HFFc6 (cell line): Measurements from ENCODE around the gene BFSP1. TPM values are rescaled to one million over a fixed set of nuclear protein-coding genes. Genes with fewer than 3 reads are reported as not detected.

Source experiments
- DNase-seq: peaks from one replicate; pipeline ENCODE4 v3.0.0-alpha.2; 2018
- H3K27ac Mint-ChIP-seq: 2 replicates; pipeline ENCODE4 v1.8.0; 2020; ENCODE audit warnings: mild to moderate bottlenecking, mixed read lengths
- H3K27me3 Mint-ChIP-seq: 2 replicates; pipeline ENCODE4 v1.8.0; 2021; ENCODE audit warnings: mild to moderate bottlenecking, moderate library complexity, mixed read lengths; ENCODE audit not compliant: insufficient read depth
- H3K36me3 Mint-ChIP-seq: 2 replicates; pipeline ENCODE4 v1.8.0; 2021; ENCODE audit warnings: low read depth, mixed read lengths
- H3K4me1 Mint-ChIP-seq: 2 replicates; pipeline ENCODE4 v1.8.0; 2020; ENCODE audit warnings: low read depth, mixed read lengths
- H3K4me3 Mint-ChIP-seq: 2 replicates; pipeline ENCODE4 v1.8.0; 2020; ENCODE audit warnings: mild to moderate bottlenecking, moderate library complexity, mixed read lengths
- H3K9me3 Mint-ChIP-seq: 2 replicates; pipeline ENCODE4 v1.8.0; 2020; ENCODE audit warnings: mild to moderate bottlenecking, mixed read lengths
- total RNA-seq, 6 experiments: library from RNA; stranded (reverse); fragmentation: NEBNext Ultra II Directional; extraction: Animal tissue kit (Norgen Biotek cat#: 25700); gene quantifications; 2 replicates in 1 of 6; 3 replicates in 5 of 6; pipeline ENCODE4 v1.2.3, GENCODE V29; 2021
- TF ChIP-seq, protein P1 (sequence below): fragments of 200-600 bp; sonication (generic); IDR thresholded peaks from 2 replicates; pipeline ENCODE4 v1.5.0; 2021; ENCODE audit warnings: antibody characterized with exemption, mild to moderate bottlenecking

Gene BFSP1
- total RNA-seq, 6 experiments from 2014 or later = 1.2 to 2.5 (median 1.8) TPM

DNA sequence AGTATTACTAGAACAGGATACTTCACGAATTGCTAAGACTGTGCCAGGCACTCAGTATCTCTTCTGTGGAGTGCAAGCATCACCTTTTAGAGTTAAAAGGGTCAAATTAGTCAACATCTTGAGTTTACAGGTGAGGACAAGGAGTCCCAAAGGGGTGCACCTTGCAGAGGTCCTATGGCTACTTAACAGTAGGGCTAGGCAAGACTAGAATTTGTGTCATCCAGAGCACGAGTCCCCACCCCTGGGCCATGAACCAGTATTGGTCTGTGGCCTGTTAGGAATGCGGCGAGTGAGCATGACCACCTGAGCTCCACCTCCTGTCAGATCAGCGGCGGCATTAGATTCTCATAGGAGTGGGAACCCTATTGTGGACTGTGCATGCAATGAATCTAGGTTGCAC, 28.2 kb upstream of the BFSP1 start:
- H3K27ac Mint-ChIP-seq = peak overlapping the region; percentile 98
- DNase-seq = no peak
- peak overlapping the region; percentile 86; the same call in 1 of the 2 replicates for H3K4me3 Mint-ChIP-seq
- H3K9me3 Mint-ChIP-seq = no peaks in the 10 kb centered on the region
- no peaks in the 10 kb centered on the region for H3K27me3 Mint-ChIP-seq
- peaks cover 6% of the 10 kb centered on the region for H3K36me3 Mint-ChIP-seq
- H3K4me1 Mint-ChIP-seq = peaks cover 78% of the 10 kb centered on the region
- TF ChIP-seq, protein P1, sequence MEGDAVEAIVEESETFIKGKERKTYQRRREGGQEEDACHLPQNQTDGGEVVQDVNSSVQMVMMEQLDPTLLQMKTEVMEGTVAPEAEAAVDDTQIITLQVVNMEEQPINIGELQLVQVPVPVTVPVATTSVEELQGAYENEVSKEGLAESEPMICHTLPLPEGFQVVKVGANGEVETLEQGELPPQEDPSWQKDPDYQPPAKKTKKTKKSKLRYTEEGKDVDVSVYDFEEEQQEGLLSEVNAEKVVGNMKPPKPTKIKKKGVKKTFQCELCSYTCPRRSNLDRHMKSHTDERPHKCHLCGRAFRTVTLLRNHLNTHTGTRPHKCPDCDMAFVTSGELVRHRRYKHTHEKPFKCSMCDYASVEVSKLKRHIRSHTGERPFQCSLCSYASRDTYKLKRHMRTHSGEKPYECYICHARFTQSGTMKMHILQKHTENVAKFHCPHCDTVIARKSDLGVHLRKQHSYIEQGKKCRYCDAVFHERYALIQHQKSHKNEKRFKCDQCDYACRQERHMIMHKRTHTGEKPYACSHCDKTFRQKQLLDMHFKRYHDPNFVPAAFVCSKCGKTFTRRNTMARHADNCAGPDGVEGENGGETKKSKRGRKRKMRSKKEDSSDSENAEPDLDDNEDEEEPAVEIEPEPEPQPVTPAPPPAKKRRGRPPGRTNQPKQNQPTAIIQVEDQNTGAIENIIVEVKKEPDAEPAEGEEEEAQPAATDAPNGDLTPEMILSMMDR = no peak

DNA sequence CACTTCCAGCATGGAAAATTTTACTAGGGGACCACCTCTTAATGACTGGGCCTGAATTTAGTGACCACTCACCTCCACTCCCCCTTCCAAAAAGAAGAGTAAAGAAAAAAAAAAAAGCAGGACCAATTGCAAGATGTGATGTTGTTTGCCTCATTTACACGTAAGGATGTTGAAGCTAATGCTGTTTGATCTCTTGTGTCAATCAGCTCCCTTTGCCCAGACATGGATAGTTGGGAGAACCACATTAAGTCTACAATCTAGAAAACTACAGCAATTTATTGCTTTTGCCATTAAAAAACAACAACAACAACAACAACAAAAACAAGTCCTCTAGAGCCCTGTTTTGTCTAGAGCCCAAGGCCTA, 27.7 kb upstream of the BFSP1 start:
- Mint-ChIP-seq H3K36me3 (peaks cover 6% of the 10 kb centered on the region), H3K4me1 (peaks cover 74% of the 10 kb centered on the region), H3K4me3 (peak overlapping the region; percentile 86), H3K27me3 (no peaks in the 10 kb centered on the region), H3K27ac (peak overlapping the region; percentile 98), H3K9me3 (no peaks in the 10 kb centered on the region)
- DNase-seq = no peak
- TF ChIP-seq, protein P1 = no peak

DNA sequence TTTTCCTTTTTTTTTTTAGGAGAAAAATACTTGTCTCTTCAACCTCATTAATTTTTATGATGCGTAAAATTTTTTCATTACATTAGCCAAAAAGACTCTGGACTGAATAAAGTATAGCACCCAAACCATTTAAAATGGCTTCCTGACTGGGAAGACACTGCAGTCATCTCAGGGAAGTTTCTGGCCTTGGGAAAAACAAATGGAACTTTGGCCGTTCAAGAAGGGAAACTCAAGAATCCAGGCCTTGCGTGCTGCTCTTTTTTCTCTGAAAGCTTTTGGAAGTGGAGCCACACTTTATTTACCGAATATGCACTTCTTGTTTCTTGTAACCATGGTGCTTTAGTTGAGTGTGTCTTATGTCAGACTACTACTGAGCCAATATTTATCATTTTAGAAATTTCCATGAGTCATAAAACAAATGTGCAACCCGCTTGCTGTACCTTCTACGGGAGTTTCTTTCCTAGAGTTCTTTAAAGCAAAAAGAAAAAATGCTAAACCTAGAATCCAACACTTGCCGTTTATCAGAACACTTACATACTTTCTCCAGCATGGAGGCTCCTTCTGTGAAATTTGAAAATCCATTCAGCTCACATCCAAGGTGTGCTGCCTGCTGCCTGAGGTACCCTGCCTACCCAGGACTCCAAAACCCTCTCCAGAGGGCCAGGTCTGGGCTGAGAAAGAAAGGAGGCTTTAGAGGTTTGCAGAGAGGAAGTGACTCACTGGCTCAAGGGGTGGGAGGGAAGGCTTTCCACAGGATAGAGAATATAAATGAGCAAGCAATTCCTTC, 27.2 kb upstream of the BFSP1 start:
- H3K27ac Mint-ChIP-seq = peak overlapping the region; percentile 98
- peaks cover 6% of the 10 kb centered on the region for H3K36me3 Mint-ChIP-seq
- H3K9me3 Mint-ChIP-seq = no peaks in the 10 kb centered on the region
- H3K4me3 Mint-ChIP-seq = peak overlapping the region; percentile 86
- TF ChIP-seq, protein P1 = no peak
- peak; percentile 91 for DNase-seq
- peaks cover 68% of the 10 kb centered on the region for H3K4me1 Mint-ChIP-seq
- H3K27me3 Mint-ChIP-seq = no peaks in the 10 kb centered on the region

DNA sequence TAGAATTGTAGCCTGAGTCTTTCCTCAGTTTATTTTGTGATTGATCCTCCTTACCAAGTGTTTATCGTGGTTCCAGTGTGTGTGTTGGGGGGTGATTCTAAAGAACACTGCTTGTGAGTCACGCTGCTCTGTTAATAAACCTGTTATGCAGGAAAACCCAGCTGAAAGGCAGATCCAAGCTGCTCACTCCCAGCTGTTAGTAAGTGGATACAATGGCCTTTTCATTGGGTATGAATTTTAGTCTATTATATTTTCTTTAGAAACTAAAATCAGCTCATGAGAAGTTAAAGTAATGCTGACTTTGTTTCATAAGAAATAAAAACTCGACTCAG, 26.5 kb upstream of the BFSP1 start:
- Mint-ChIP-seq H3K4me1 (peaks cover 61% of the 10 kb centered on the region), H3K4me3 (peak overlapping the region; percentile 86), H3K36me3 (peaks cover 6% of the 10 kb centered on the region), H3K9me3 (no peaks in the 10 kb centered on the region), H3K27me3 (no peaks in the 10 kb centered on the region), H3K27ac (peak overlapping the region; percentile 98)
- DNase-seq = peak; percentile 80
- TF ChIP-seq, protein P1 = no peak

DNA sequence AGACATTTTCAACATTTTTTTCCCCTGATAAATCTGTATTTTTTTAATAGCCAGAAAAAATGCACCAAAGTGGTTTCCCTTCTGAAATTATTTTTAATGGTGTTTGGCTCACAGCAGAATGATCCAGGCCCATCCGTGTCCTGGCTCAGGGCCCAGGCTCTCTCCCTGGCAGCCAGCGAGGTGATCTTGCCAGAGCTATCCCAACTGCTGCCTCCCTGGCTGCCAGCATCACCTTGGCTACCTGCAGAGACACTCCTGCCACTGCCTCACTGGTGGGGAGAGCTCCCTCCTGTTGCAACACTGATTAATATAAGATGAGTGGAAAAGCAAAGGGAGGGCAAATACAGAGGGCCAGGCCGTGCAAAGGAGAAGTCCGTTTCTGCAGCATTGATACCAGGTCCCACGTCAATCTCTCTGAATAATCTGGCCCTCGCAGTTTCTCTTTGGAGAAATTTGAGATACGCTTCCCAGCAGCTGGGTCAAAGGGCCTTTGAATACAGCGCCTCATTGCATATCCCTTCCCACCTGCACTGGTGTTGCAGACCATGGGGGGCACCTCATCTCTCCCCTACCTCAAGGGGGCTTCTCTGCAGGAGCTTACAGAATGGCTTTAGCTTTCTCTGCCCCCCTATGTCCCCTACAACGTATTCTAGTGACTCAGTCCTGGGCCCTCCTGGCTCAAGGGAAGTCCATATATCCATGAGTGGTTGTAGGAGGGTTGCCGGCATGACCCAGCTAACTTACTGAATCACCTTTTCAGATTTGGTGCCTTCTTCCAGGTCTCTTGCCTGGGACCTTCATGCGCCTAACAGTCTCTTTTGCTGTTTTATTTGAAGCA, 25.9 kb upstream of the BFSP1 start:
- no peaks in the 10 kb centered on the region for H3K9me3 Mint-ChIP-seq
- TF ChIP-seq, protein P1 = no peak
- peaks cover 6% of the 10 kb centered on the region for H3K36me3 Mint-ChIP-seq
- peak overlapping the region; percentile 86 for H3K4me3 Mint-ChIP-seq
- H3K27ac Mint-ChIP-seq = peak overlapping the region; percentile 98
- H3K27me3 Mint-ChIP-seq = no peaks in the 10 kb centered on the region
- DNase-seq = peak; percentile 58
- peaks cover 59% of the 10 kb centered on the region for H3K4me1 Mint-ChIP-seq
